ENCODE results near the gene PDCD1. TPM values are rescaled to one million over a fixed set of nuclear protein-coding genes. Genes with fewer than 3 reads are reported as not detected.

Gene PDCD1
- total and polyA plus RNA-seq, 2 of the 8 experiments (the other 6 are each of a cell fraction or from before 2014, with no cell fraction given): 0.48 to 1.1 TPM

- H2BK5ac ChIP-seq (ENCODE audit: low read depth, low read length): peak overlapping the region; percentile 20; the same call in 1 of the 2 replicates
- H3K4ac ChIP-seq (replicated peaks; ENCODE audit: insufficient read length, low read depth, low read length): no peak overlapping the region
- peaks cover 3% of the 10 kb centered on the region; the same call in 1 of the 2 replicates for H3K23me2 ChIP-seq (ENCODE audit: low read depth, low read length)
- no peak overlapping the region for H3K56ac ChIP-seq (replicated peaks; ENCODE audit: insufficient read length, low read depth, low read length)
- no peaks in the 10 kb centered on the region for H3K36me3 ChIP-seq (ENCODE audit: control insufficient read depth in 2 of 4, insufficient read depth in 4 of 4, low read length in 3 of 4)
- H3K9ac ChIP-seq (replicated peaks in 1 of 4; ENCODE audit: extremely low read depth in 1 of 4, low read depth in 3 of 4, low read length in 3 of 4): peak overlapping the region in 2 of 4 experiments; percentile 63 to 65; a peak in 3 of 7 replicates
- H4K5ac ChIP-seq (ENCODE audit: insufficient read length, low read depth, low read length): no peak overlapping the region
- no peak overlapping the region for H3K18ac ChIP-seq (ENCODE audit: extremely low read depth, low read length)
- ChIA-PET CTCF (ENCODE audit: partially characterized antibody) (interaction anchor here (1.0 to 2.4 kb wide), 2 partner anchors 147 to 157 kb away, joined by 4 to 26 read pairs; partner anchors contain the start of gene D2HGDH), POLR2A (ENCODE audit: partially characterized antibody) (interaction anchor here (1.0 kb wide), 2 partner anchors 179 to 244 kb away, joined by 3 read pairs; partner anchors contain the start of gene ING5)
- no peaks in the 10 kb centered on the region for H3K79me1 ChIP-seq (ENCODE audit: low read depth, low read length)
- WGBS, 2 experiments (ENCODE audit: extremely low coverage in 1 of 2, insufficient coverage in 1 of 2, insufficient read length in 1 of 2, insufficient replicate concordance in 2 of 2, low coverage in 1 of 2, low lambda C conversion rate in 2 of 2, missing lambda C conversion rate in 1 of 2): 84% methylated on average over 15 of the region's 16 CpGs; no CpG with 5 or more reads in 1 of the 2 experiments
- FAIRE-seq: no peak
- H4K91ac ChIP-seq (replicated peaks; ENCODE audit: insufficient read length, low read length): no peak overlapping the region
- H3K4me1 ChIP-seq (replicated peaks in 1 of 4; ENCODE audit: control insufficient read depth in 3 of 4, insufficient read depth in 4 of 4, low read length in 3 of 4): peaks cover 3 to 8% (median 7%) of the 10 kb centered on the region in 4 experiments; a peak in 6 of 7 replicates
- no peak for TF ChIP-seq SRF (IDR thresholded peaks at IDR 0.05; ENCODE audit: low read depth, low read length)
- peak overlapping the region; percentile 72 to 75 for H3K4me2 ChIP-seq (ENCODE audit: insufficient read depth in 1 of 2, low read depth in 2 of 2, low read length in 2 of 2)
- H2BK20ac ChIP-seq (ENCODE audit: low read length): no peak overlapping the region
- peak overlapping the region; percentile 60; the same call in 1 of the 2 replicates for H2BK12ac ChIP-seq (ENCODE audit: low read depth, low read length)
- peak overlapping the region; percentile 38; the same call in 1 of the 2 replicates for H4K8ac ChIP-seq (ENCODE audit: extremely low read depth, insufficient read depth, low read length)
- H3K4me3 ChIP-seq (ENCODE audit: extremely low read depth in 1 of 4, insufficient read depth in 2 of 4, low read depth in 3 of 4, low read length in 4 of 4): peak overlapping the region; percentile 55 to 75 (median 66); a peak in 6 of 8 replicates
- H2AFZ ChIP-seq (ENCODE audit: low read length): peak overlapping the region; percentile 51; the same call in 1 of the 2 replicates
- H3K14ac ChIP-seq (ENCODE audit: insufficient read length): no peak overlapping the region
- H3K23ac ChIP-seq (ENCODE audit: insufficient read length): no peak overlapping the region
- H3K79me2 ChIP-seq (ENCODE audit: control insufficient read depth in 1 of 2, insufficient read depth in 2 of 2, low read length in 2 of 2): no peaks in the 10 kb centered on the region
- no peak overlapping the region for H2BK120ac ChIP-seq (replicated peaks; ENCODE audit: low read depth, low read length)
- peak overlapping the region; percentile 53; the same call in 1 of the 2 replicates for H2AK5ac ChIP-seq (ENCODE audit: low read depth, low read length)
- DNase-seq (ENCODE audit: low read depth in 1 of 2, low spot score in 2 of 2): no peak
- no peak overlapping the region for H3K27ac ChIP-seq (ENCODE audit: low read depth, low read length)
- no peaks in the 10 kb centered on the region for H3K9me3 ChIP-seq (ENCODE audit: insufficient read depth in 2 of 2, low read depth in 1 of 2, low read length in 1 of 2)
- H3K27me3 ChIP-seq (replicated peaks in 1 of 4; ENCODE audit: control insufficient read depth in 3 of 4, extremely low read depth in 1 of 4, insufficient read depth in 3 of 4, low read length in 3 of 4): no peaks in the 10 kb centered on the region
- no peaks in the 10 kb centered on the region for H4K20me1 ChIP-seq (replicated peaks in 1 of 2; ENCODE audit: control insufficient read depth in 1 of 2, insufficient read depth in 2 of 2, low read length in 2 of 2)
- H2BK15ac ChIP-seq (ENCODE audit: low read length): no peak overlapping the region
Observed at GRCh38 chr2:241880311-241881073, 21.8 kb upstream of the PDCD1 start.

Data from H1 (cell line).